Renal pelvis (tissue), 4 donors: Measurements from ENCODE around the gene LIFR. TPM values are rescaled to one million over a fixed set of nuclear protein-coding genes. Genes with fewer than 3 reads are reported as not detected.

Source experiments
- DNase-seq: peaks from one replicate; pipeline ENCODE4 v3.0.0-alpha.2; 2013
- polyA plus RNA-seq, 3 donors: library from polyadenylated mRNA; unstranded; fragments of 120-200 nt; gene quantifications; one replicate each; pipeline ENCODE4 v1.2.1, GENCODE V29; 2013; ENCODE audit not compliant: insufficient read length in 3 of 3

LIFR gene
- polyA plus RNA-seq, 3 donors, result 67.3 to 85.9 (median 78.9) TPM

DNA sequence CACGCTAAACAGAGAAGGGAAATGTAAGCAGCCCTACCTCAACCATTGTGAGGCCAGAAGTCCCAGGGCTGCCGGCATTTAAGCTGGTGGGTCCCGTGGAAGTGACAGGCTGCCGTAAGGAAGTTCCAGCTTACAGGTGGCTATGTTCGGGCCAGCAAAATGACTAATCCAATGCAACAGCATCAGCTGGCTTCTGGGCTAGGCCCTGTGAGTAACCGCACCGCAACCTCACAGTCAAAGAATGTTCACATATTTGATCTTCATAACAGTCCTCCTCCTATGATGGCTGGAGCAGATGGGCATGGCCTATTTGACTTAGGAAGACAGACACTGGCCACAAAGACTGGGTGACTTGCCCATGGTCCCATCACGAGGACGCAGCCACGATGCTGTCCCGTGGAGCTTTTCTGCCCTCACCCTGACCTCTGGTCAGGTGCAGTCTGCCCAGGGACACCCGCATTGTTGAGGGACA, 88.2 kb downstream of the LIFR start:
- no peak for DNase-seq

GRCh38 chr5:38467353-38468040, 88.9 kb downstream of the LIFR start:
- peak; percentile 79 for DNase-seq

DNA sequence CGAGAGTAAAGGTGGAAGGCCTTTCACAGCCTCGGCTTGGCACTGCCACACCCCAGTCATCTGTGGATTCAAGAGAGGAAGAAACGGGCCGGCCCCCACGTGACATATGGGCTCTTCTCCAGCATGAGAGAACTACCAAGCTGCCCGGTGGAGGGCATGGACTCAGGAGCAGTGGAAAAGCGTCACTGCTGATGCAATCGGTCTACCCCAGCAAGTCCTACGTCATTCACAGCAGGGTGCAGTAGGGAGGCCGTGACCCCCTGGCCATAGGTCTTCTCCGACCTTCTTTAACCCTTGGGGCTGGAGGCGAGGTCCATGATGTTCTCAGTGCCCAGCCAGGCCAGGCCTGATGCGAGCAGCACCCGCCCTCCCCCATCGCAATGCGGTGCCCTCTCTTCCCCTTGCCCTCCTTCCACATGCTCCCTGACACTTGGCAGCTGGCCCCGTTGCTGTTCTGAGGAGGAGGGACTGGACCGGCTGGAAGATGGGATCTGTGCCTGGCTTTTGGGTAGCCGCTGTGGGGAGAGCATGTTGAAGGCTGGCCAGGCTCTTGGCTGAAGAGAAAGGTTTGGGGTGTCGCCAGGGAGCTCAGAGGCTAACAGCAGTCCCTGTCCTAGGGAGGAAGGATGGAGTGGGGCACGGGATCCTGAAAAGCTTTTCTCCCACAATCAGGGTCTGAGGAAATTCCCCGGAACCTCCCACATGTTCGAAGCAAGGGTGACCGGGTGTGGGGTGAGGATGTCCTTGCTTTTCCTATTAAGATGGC, 89.8 kb downstream of the LIFR start:
- no peak for DNase-seq

GRCh38 chr5:38465702-38466423, 90.6 kb downstream of the LIFR start:
- no peak for DNase-seq

DNA sequence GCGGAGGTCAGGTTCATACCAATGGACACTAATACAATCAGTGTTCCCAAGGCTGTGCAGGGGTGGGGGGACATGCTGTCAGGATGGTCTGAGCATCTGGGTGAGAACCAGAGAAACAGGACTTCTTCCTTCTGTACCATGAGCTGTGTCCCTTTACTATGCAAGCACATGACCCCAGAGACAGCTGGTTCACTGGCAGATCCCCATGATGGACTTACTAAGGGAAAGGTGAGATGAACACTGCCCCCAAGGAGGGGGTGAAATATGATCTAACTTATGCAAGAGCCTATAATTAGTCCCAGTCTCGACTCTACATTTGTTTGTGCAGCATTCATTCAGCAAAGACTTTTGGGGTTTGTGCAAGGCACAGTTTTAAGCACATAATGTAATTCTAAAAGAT, 91.4 kb downstream of the LIFR start:
- no peak for DNase-seq

DNA sequence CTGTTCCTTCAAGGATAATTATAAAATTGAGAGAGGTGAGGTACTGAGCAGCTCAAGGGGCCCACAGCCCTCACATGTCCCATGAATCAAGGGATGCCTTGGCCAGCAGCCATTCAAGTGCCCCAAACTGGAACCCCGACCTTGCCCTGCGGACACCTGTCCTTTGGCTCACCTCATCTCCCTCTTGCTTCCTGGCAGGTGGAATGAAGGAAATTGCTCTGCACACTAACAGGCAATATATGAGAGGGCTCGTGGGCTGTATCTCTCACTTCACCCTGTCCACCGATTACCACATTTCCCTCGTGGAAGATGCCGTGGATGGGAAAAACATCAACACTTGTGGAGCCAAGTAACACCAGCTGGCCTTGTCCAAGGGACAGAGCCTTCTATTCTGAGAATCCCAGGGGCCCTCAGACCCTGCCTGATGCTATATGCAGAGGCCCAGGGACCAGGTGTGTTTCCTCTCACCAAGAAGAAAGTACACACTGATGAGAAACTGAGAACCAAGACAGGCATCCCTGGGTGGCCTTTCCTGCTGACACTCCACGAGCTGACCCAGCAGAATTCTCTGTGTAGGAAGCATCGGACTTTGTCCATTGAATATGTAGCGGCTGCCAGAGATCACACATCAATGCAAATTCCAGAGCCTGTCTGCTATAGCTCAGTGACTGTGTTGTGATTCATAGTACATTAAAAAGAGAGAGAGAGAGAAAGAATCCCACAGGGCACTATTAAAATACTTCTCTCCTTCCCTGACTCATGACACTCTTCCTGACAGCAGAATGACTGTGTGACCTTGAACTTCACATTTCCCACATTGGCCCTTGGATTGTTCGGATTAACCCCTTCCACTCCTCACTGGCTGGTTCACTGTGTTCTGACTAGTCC, 92.6 kb downstream of the LIFR start:
- DNase-seq, result peak; percentile 79

DNA sequence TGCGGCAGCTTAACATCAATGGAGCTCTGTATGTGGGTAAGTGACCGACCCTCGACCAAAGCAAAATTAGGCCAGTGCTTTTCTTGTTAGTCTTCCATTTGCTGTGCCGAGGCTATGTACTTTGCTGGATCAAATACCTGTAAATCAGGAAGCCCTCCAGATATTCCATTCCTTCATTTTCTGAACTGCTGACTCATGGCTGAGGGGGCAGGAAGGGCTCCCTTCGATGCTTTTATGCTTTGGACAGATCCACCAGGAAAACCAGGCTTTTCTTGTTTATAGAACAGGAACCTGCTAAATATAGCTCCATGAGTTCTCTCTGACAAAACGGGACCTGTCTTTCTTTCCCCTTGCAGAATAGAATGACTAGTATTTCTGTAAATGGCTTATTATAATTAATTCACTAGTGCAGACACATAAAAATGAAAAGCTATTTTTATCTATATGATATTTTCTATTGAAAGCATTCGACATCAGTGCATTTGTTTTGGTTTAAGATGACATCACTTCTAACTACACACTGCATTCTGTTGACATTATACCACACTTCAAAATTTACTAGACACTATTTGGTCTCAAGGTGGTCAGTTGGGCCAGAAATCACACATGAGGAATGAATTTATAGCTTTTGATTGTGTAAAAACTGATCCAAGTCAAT, 93.3 kb downstream of the LIFR start:
- no peak for DNase-seq

DNA sequence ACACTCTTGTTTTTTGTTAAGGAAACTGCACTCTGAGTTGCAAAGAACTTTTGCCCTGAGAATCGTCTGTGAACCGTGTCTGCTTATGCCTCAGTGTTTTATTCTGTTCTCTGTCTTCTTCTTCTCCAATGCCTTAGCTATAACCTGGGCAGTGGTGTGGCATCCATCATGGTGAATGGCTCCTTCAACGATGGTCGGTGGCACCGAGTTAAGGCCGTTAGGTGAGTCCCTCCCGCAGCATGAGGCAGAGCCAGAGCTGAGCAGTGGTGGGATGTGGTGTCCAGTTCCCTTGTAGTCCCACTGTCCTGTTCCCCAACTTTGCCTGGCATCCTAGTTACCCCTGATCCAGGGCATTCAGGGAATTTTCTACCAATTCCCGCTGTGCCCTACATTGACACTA, 98.3 kb downstream of the LIFR start:
- no peak for DNase-seq

DNA sequence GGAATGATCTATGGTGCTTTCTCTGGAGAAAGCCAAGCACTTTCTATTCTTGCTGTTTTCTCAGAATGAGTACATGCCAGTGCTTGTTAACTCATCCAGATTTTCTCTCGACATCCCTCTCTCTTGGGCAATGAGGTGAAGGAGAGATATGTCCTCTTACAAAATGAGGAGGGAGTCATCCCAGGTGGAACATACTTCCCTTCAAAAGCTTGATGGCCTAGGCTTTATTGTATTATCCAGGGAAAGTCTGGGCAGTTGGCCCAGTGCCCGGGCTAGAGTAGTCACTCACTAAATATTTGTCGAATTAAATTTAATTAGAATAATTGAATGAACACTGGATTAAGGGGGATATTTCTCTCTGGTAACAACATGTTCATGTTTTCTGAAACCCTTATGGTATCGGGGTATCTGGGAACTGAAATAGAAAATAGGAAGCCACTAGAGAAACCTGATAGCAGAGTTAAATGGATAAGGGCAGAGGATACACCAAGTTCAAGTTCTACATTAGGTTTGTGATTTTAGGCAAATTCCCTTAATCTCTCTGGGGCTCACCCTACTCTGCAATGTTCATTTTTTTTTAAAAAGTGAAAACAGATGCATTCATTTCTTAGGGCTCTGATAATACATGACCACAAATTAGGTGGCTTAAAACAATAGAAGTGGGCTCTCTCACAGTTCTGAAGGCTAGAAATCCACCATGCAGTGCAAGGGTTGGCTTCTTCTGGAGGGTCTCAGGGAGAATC, 99.6 kb downstream of the LIFR start:
- no peak for DNase-seq

DNA sequence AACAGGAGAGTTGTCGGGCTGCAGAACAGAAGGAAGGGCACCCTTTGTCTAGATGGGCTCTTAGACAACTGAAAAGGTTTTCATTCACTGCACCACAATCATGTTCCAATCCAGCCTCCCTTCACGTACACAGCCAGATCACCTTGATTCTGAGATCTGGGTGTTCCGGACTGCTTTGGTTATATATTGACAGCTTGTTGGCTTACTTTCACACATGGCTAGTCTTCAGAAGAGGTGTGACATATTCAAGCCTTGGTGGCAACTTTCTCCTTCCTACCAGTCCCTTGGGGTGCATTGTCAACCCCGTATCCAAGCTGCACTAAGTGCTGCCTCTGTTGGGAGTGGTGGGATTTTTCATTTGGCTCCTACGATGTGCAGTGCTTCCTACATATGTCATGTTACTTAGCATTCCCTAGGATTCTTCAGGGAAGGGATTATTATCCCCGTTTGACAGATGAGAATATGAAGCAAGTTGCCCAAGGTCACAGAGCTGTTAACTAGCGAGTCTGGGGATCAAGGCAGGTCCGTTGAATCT, 100.6 kb downstream of the LIFR start:
- DNase-seq, result no peak

- DNase-seq, result no peak
These were observed 102.5 kb downstream of the LIFR start for GRCh38 chr5:38453921-38454320.

GRCh38 chr5:38453506-38453905, 102.9 kb downstream of the LIFR start:
- no peak for DNase-seq

DNA sequence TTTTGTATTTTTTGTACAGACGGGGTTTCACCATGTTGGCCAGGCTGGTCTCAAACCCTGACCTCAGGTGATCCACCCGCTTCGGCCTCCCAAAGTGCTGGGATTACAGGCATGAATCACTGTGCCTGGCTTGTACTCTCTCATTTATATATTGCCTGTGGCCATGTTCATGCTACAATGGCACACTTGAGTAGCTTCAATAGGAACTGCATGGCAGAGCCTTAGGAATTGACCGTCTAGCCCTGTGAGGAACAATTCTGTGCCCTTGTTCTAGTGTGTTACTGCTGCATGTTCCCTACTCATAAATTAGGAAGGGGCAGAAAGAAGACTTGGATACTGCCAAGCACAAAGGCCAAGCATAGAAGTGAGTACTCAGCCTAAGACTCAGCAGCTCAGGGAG, 104.2 kb downstream of the LIFR start:
- DNase-seq, result no peak

GRCh38 chr5:38451074-38451725, 105.2 kb downstream of the LIFR start:
- DNase-seq, result no peak

DNA sequence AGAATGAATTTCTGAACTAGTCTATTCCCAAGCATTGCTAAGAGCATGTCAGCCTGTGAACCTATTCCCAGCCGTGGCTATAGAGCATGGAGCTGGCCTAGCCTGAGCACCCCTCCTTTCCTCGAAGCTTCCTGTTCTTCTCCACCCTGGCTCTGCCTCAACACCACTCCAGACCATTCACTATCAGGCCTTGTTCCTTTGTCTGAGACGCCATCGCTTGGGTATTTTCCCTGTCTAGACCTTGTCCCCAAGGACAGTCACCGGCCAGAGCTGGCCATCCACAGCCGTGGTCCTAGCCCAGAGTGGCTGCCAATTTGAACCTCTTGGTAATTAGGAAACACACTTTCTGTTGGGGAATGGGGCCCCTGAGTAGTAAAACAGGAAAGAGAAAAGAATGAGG, 105.8 kb downstream of the LIFR start:
- no peak for DNase-seq

DNA sequence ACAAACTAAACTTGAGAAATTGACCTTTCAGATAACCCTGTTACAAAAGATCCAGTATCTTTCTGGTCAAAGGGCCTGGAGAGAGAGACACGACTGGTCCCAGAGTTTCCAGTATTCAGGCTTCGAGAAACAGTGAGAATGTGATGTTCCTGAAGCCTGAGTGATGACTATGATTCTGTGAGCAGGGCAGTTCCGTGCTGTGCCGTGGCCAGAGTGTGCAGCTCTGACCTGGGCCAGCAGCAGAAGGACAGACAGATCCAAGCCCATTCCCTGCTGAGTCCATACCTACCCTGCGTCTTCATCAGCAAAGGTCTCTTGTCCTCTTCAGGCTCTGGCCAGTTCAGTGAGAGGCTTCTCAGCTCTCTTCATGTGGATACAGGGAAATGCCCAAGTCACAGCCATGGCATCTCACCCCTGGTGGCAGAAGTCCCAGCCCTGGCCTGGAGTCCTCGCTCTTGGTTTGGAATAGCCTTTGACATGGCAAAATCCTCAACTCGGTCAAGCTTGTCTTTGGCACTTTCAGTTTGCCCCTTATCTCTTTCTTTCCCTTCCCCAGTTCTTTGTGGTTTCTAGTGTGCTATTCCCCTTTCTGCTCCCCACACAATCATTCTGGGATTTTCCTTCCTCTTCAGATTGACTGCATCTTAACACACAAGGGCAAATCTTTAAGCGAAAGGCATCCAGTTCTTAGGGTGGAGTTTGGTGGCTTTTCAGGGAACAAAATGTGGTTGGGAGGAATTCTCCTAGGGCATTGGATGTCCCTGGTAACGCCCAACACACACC, 107.7 kb downstream of the LIFR start:
- no peak for DNase-seq

DNA sequence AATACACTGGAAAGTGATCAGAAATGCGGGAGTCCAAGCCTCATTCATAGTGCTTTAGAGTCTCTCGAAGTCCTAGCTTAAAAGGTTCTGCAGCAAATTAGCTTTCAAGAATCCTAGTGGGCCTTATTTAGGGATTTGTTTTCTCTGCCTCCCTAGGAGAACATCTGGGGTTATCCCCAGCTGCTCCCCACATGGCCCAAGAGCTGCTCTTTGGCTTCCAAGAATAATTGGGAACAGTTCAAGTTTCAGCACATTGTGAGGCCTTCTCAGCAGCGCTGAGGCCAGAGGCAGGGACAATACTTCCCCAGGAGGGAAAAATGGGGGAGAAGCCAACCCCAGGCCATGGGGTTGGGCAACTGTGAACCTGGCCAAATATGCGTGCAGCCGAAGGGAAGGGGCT, 108.7 kb downstream of the LIFR start:
- no peak for DNase-seq

- DNase-seq, result no peak
These were observed 109.4 kb downstream of the LIFR start for GRCh38 chr5:38447056-38447455.

DNA sequence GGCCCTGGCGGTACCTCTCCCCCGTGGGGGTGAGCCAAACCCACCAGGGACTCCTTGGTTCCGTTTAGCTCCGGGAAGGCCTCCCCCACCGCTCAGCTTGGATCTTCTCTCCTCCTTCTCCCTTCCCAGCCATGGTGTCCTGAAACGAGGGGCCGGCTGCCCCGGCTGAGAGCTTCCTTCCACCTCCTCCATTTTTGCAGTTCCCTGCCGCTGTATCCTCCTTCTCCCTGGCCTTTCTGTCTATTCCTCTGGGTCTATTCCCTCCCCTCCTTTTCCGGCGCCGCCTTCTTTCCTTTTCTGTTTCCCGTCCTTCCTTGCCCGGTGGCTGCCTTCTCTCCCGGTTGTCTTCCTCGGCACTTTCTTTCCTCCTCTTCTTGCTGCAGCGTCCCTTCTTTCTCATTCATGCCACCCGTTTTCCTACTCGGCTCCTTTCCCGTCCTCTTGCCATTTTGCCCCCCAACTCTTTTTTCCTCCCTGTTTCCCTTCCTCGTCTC, 110.4 kb downstream of the LIFR start:
- DNase-seq, result no peak
